OCI-LY3 (cell line): ENCODE measurements around the gene SLC6A4.

ENCODE experiments used
- H2AFZ ChIP-seq: fragments of 200-600, 300-600 bp; shearing (Covaris generic); 2 replicates; pipeline ENCODE4 v1.6.0; 2014; ENCODE audit warnings: antibody characterized with exemption, low read depth, low read length
- H3K27ac ChIP-seq: fragments of 200-600, 300-600 bp; sonication (generic); 2 replicates; pipeline ENCODE4 v1.5.1; 2014; ENCODE audit warnings: mild to moderate bottlenecking, low read length, moderate library complexity, mixed read lengths
- H3K27me3 ChIP-seq: fragments of 200-600, 300-600 bp; sonication (generic); 2 replicates; pipeline ENCODE4 v1.6.1; 2014; ENCODE audit warnings: low read depth, low read length, mixed read lengths
- H3K36me3 ChIP-seq: fragments of 200-600, 300-600 bp; sonication (generic); replicated peaks from 2 replicates; pipeline ENCODE3; 2014; ENCODE audit warnings: low read depth, low read length, mixed read lengths
- H3K4me1 ChIP-seq: fragments of 300-600, 200-600 bp; sonication (generic); 2 replicates; pipeline ENCODE4 v1.6.1; 2014; ENCODE audit warnings: low read length, mixed read lengths
- H3K4me2 ChIP-seq: fragments of 200-600, 300-600 bp; sonication (generic); 2 replicates; pipeline ENCODE4 v1.6.1; 2014; ENCODE audit warnings: low read length, mixed read lengths
- H3K4me3 ChIP-seq: fragments of 300-600, 200-600 bp; sonication (generic); 2 replicates; pipeline ENCODE4 v1.5.1; 2014; ENCODE audit warnings: antibody characterized with exemption, mild to moderate bottlenecking, low read length, moderate library complexity
- H3K79me2 ChIP-seq: fragments of 300-600, 200-600 bp; shearing (Covaris generic); 2 replicates; pipeline ENCODE4 v1.6.1; 2014; ENCODE audit warnings: mild to moderate bottlenecking, low read length, mixed read lengths
- H3K9ac ChIP-seq: fragments of 300-600, 200-600 bp; shearing (Covaris generic); 2 replicates; pipeline ENCODE4 v1.6.0; 2014; ENCODE audit warnings: mild to moderate bottlenecking, low read length, moderate library complexity
- H3K9me3 ChIP-seq: fragments of 200-600, 300-600 bp; shearing (Covaris generic); 2 replicates; pipeline ENCODE4 v1.6.1; 2014; ENCODE audit warnings: low read length, mixed read lengths; ENCODE audit not compliant: insufficient read depth
- H4K20me1 ChIP-seq: fragments of 200-600, 300-600 bp; sonication (generic); 2 replicates; pipeline ENCODE4 v1.6.1; 2016; ENCODE audit warnings: low read length, mixed read lengths; ENCODE audit not compliant: insufficient read depth
- CTCF ChIP-seq: fragments of 200-600, 300-600 bp; sonication (generic); IDR thresholded peaks from 2 replicates; pipeline ENCODE4 v1.5.1; 2014; ENCODE audit warnings: antibody characterized with exemption, low read length, low read depth
- EZH2phosphoT487 ChIP-seq: fragments of 200-600 bp; shearing (Covaris generic); IDR thresholded peaks from 2 replicates; pipeline ENCODE4 v1.6.1; 2018; ENCODE audit warnings: antibody characterized with exemption, mixed run types, low read depth

SLC6A4 gene

GRCh38 chr17:30235386-30236296 lies at the start of gene SLC6A4:
Gene SLC6A4 (minus strand): TSS chr17:30235697. CDS start chr17:30221958, 13,739 bp downstream.
- Histone ChIP-seq H3K4me1 (no peaks in the 10 kb centered on the region; the same call in 1 of the 2 replicates), H3K79me2 (no peaks in the 10 kb centered on the region), H2AFZ (no peak within 1 kb of the TSS), H3K4me3 (no peak within 1 kb of the TSS), H3K27ac (no peak within 1 kb of the TSS), H4K20me1 (no peaks in the 10 kb centered on the region), H3K9me3 (no peaks in the 10 kb centered on the region), H3K9ac (no peak within 1 kb of the TSS), H3K4me2 (no peak within 1 kb of the TSS), H3K27me3 (peaks cover 41% of the 10 kb centered on the region), H3K36me3 (no peaks in the 10 kb centered on the region)
- TF ChIP-seq EZH2phosphoT487 (no peak), CTCF (no peak)

GRCh38 chr17:30279156-30279555 lies 43.7 kb upstream of the SLC6A4 start:
- no peaks in the 10 kb centered on the region for H3K27me3 ChIP-seq
- H4K20me1 ChIP-seq, result no peaks in the 10 kb centered on the region
- H3K9me3 ChIP-seq, result no peaks in the 10 kb centered on the region
- no peak overlapping the region for H3K4me2 ChIP-seq
- no peaks in the 10 kb centered on the region for H3K79me2 ChIP-seq
- H3K36me3 ChIP-seq, result peaks cover 43% of the 10 kb centered on the region
- TF ChIP-seq CTCF, result no peak
- no peak for TF ChIP-seq EZH2phosphoT487
- no peaks in the 10 kb centered on the region for H3K4me1 ChIP-seq
- no peak overlapping the region for H3K4me3 ChIP-seq
- no peak overlapping the region for H3K27ac ChIP-seq
- H2AFZ ChIP-seq, result no peak overlapping the region
- H3K9ac ChIP-seq, result no peak overlapping the region

GRCh38 chr17:30278032-30278431 lies 42.5 kb upstream of the SLC6A4 start:
- H3K4me3 ChIP-seq, result no peak overlapping the region
- H2AFZ ChIP-seq, result no peak overlapping the region
- TF ChIP-seq CTCF (peak; percentile 46), EZH2phosphoT487 (no peak)
- H3K79me2 ChIP-seq, result no peaks in the 10 kb centered on the region
- no peaks in the 10 kb centered on the region for H4K20me1 ChIP-seq
- no peak overlapping the region for H3K9ac ChIP-seq
- no peak overlapping the region for H3K4me2 ChIP-seq
- H3K27me3 ChIP-seq, result no peaks in the 10 kb centered on the region
- no peaks in the 10 kb centered on the region for H3K4me1 ChIP-seq
- H3K36me3 ChIP-seq, result peaks cover 46% of the 10 kb centered on the region
- no peak overlapping the region for H3K27ac ChIP-seq
- H3K9me3 ChIP-seq, result no peaks in the 10 kb centered on the region

GRCh38 chr17:30275911-30276310 lies 40.4 kb upstream of the SLC6A4 start:
- Histone ChIP-seq H3K9me3 (no peaks in the 10 kb centered on the region), H2AFZ (no peak overlapping the region), H3K4me1 (no peaks in the 10 kb centered on the region), H3K4me2 (no peak overlapping the region), H4K20me1 (no peaks in the 10 kb centered on the region), H3K27ac (no peak overlapping the region), H3K9ac (no peak overlapping the region), H3K4me3 (no peak overlapping the region), H3K79me2 (no peaks in the 10 kb centered on the region), H3K27me3 (no peaks in the 10 kb centered on the region), H3K36me3 (peaks cover 55% of the 10 kb centered on the region)
- no peak for TF ChIP-seq CTCF
- TF ChIP-seq EZH2phosphoT487, result no peak
